Measurements from ENCODE around the gene TP53BP2. TPM values are rescaled to one million over a fixed set of nuclear protein-coding genes. Genes with fewer than 3 reads are reported as not detected.
"Not testable (repeated sequence)": the region's sequence is repeated elsewhere in the genome, so short reads cannot be mapped to it uniquely, and the experiment has no call there.

TP53BP2 gene
- total RNA-seq, 1 experiment from 2014 or later = 32.0 TPM

- TF ChIP-seq CTCF (conservative IDR thresholded peaks at IDR 0.05; ENCODE audit: low read depth, low read length) = peak; percentile 85
- no peak for TF ChIP-seq EZH2phosphoT487 (IDR thresholded peaks at IDR 0.05; ENCODE audit: borderline replicate concordance, low read length)
- CTCF ChIA-PET = interaction anchor here (0.6 to 1.2 kb wide), 6 partner anchors 25 to 555 kb away, joined by 3 to 5 read pairs (median 3); no protein-coding TSS in a partner anchor
- no peaks in the 10 kb centered on the region for H3K27me3 ChIP-seq (ENCODE audit: low read length)
- intact Hi-C loops (cut with micrococcal nuclease) = loop anchor here (1.0 to 10.0 kb wide), 3 partner anchors 35 to 303 kb away; partner anchors contain the start of gene FBXO28
- no TSS peak for BruUV-seq (replicated peaks)
- peaks cover 27% of the 10 kb centered on the region for H3K4me1 ChIP-seq (ENCODE audit: insufficient read depth, low read length)
- DNase-seq (peak; percentile 79), ATAC-seq (peak; percentile 61)
- POLR2A ChIA-PET (ENCODE audit: unreplicated experiment) = no interaction called here
- peaks cover 21% of the 10 kb centered on the region; the same call in 1 of the 2 replicates for H3K36me3 ChIP-seq (ENCODE audit: low read depth, low read length)
- H3K9ac ChIP-seq (ENCODE audit: low read length) = no peak overlapping the region
- no peak overlapping the region for H2AFZ ChIP-seq (ENCODE audit: low read length)
- H4K20me1 ChIP-seq (ENCODE audit: low read length) = peaks cover 7% of the 10 kb centered on the region; the same call in 1 of the 2 replicates
- H3K79me2 ChIP-seq (ENCODE audit: low read length) = peaks cover 18% of the 10 kb centered on the region
- no peak overlapping the region for H3K4me2 ChIP-seq (ENCODE audit: low read length)
- no peak overlapping the region for H3K4me3 ChIP-seq (ENCODE audit: low read length)
- H3K27ac ChIP-seq (ENCODE audit: low read length) = no peak overlapping the region
- H3K9me2 ChIP-seq (replicated peaks; ENCODE audit: low read length) = no peaks in the 10 kb centered on the region
- H3F3A ChIP-seq (ENCODE audit: low read length, unreplicated experiment) = no peaks in the 10 kb centered on the region
- no peaks in the 10 kb centered on the region for H3K9me3 ChIP-seq (ENCODE audit: low read length)
These were observed 34.1 kb downstream of the TP53BP2 start for GRCh38 chr1:223811634-223812101.

- Histone ChIP-seq H4K20me1 (ENCODE audit: low read length) (no peaks in the 10 kb centered on the region), H3F3A (ENCODE audit: low read length, unreplicated experiment) (no peaks in the 10 kb centered on the region), H3K79me2 (ENCODE audit: low read length) (peaks cover 16% of the 10 kb centered on the region), H3K4me1 (ENCODE audit: insufficient read depth, low read length) (peaks cover 16% of the 10 kb centered on the region), H3K27me3 (ENCODE audit: low read length) (no peaks in the 10 kb centered on the region), H3K4me2 (ENCODE audit: low read length) (no peak overlapping the region), H3K9me3 (ENCODE audit: low read length) (no peaks in the 10 kb centered on the region), H3K9me2 (replicated peaks; ENCODE audit: low read length) (no peaks in the 10 kb centered on the region), H3K36me3 (ENCODE audit: low read depth, low read length) (peaks cover 29% of the 10 kb centered on the region; the same call in 1 of the 2 replicates), H3K9ac (ENCODE audit: low read length) (no peak overlapping the region), H3K27ac (ENCODE audit: low read length) (no peak overlapping the region), H3K4me3 (ENCODE audit: low read length) (no peak overlapping the region), H2AFZ (ENCODE audit: low read length) (no peak overlapping the region)
- CTCF ChIA-PET = no interaction called here
- no TSS peak for BruUV-seq (replicated peaks)
- intact Hi-C loops (cut with micrococcal nuclease) = loop anchor here (10.0 kb wide), 1 partner anchor 304 kb away; the partner anchor contains the start of gene FBXO28
- DNase-seq (no peak), ATAC-seq (no peak)
- POLR2A ChIA-PET (ENCODE audit: unreplicated experiment) = no interaction called here
- TF ChIP-seq CTCF (conservative IDR thresholded peaks at IDR 0.05; ENCODE audit: low read depth, low read length) (no peak), EZH2 (IDR thresholded peaks at IDR 0.05; ENCODE audit: low read length, unreplicated experiment) (no peak), EZH2phosphoT487 (IDR thresholded peaks at IDR 0.05; ENCODE audit: borderline replicate concordance, low read length) (no peak)
These were observed 35.2 kb downstream of the TP53BP2 start for GRCh38 chr1:223810586-223810985.

GRCh38 chr1:223809905-223810304, 35.8 kb downstream of the TP53BP2 start:
- H3K27me3 ChIP-seq (ENCODE audit: low read length); H3K9ac ChIP-seq (ENCODE audit: low read length); H3K9me2 ChIP-seq (replicated peaks; ENCODE audit: low read length); CTCF ChIA-PET; H3K4me3 ChIP-seq (ENCODE audit: low read length); H3F3A ChIP-seq (ENCODE audit: low read length, unreplicated experiment); H3K9me3 ChIP-seq (ENCODE audit: low read length); H2AFZ ChIP-seq (ENCODE audit: low read length); BruUV-seq (replicated peaks); H3K27ac ChIP-seq (ENCODE audit: low read length); H3K4me1 ChIP-seq (ENCODE audit: insufficient read depth, low read length); ATAC-seq; H4K20me1 ChIP-seq (ENCODE audit: low read length); POLR2A ChIA-PET (ENCODE audit: unreplicated experiment); H3K79me2 ChIP-seq (ENCODE audit: low read length): not testable (repeated sequence)
- intact Hi-C loops (cut with micrococcal nuclease) = loop anchor here (10.0 kb wide), 1 partner anchor 305 kb away; the partner anchor contains the start of gene FBXO28
- peaks cover 29% of the 10 kb centered on the region; the same call in 1 of the 2 replicates for H3K36me3 ChIP-seq (ENCODE audit: low read depth, low read length)
- H3K4me2 ChIP-seq (ENCODE audit: low read length) = 0 out of 2 replicates have a peak overlapping the region, but pooled peaks have one; percentile 2
- DNase-seq = peak; percentile 43

Measured in PC-3 (cell line).